Pancreas (tissue), 10 donors: ENCODE measurements around the gene RERE. TPM values are rescaled to one million over a fixed set of nuclear protein-coding genes. Genes with fewer than 3 reads are reported as not detected.

Experiments used
- ATAC-seq, 4 donors: fragments of 200-7000 bp; cut with Tn5 transposase; one replicate each; pipeline versions ENCODE4 v1.8.0 to v1.9.1; 2020; ENCODE audit warnings: mild to moderate bottlenecking in 4 of 4, moderate library complexity in 4 of 4
- DNase-seq, 6 donors: peaks; one replicate each; pipeline ENCODE4 v3.0.0-alpha.2; 2020
- FAIRE-seq: peaks from 2 replicates; lab custom pipeline; 2012; peaks lifted over from hg19 to GRCh38; lab: Jason Lieb, UNC
- H3K27ac ChIP-seq, 4 donors: fragments of 200-600 bp; sonication (generic); 1 replicate in 3 of 4; 2 replicates in 1 of 4; pipeline versions ENCODE4 v1.5.0 to v1.8.0; 2020
- H3K27me3 ChIP-seq, 4 donors: fragments of 200-600 bp; one replicate each; pipeline ENCODE4 v1.8.0; 2021
- H3K36me3 ChIP-seq, 3 donors: fragments of 200-600 bp; sonication (generic) in 1 of 3; one replicate each; pipeline versions ENCODE4 v1.5.0 to v1.8.0; 2020 to 2021
- H3K4me1 ChIP-seq, 3 donors: fragments of 200-600 bp; one replicate each; pipeline ENCODE4 v1.8.0; 2021
- H3K4me3 ChIP-seq, 4 donors: fragments of 200-600 bp; sonication (generic) in 2 of 4; one replicate each; pipeline versions ENCODE4 v1.5.0 to v1.8.0; 2020 to 2021
- H3K9me3 ChIP-seq, 4 donors: fragments of 200-600 bp; one replicate each; pipeline ENCODE4 v1.8.0; 2021
- WGBS, 2 donors: extraction: QIAGEN DNeasy Blood & Tissue Kit; methylation state at CpG; one replicate each; pipeline ENCODE4 v1.1.7; 2013; 5-methylcytosine and 5-hydroxymethylcytosine counted together
- intact Hi-C, 3 donors: fragments of 100-400 bp; cut with DNase I; formaldehyde crosslinking; loops; one replicate each; pipeline versions ENCODE4 v1.11.1 to v1.14.2; 2022
- polyA plus RNA-seq, 2 donors: library from polyadenylated mRNA; stranded (reverse); fragments of 200-250 nt; gene quantifications; one replicate each; pipeline ENCODE4 v1.2.3, GENCODE V29; 2013
- total RNA-seq, 6 donors: library from RNA; stranded (reverse); fragmentation: NEBNext Ultra II Directional in 4 of 6; extraction: Animal tissue kit (Norgen Biotek cat#: 25700) in 4 of 6; gene quantifications; one replicate each; pipeline versions ENCODE4 v1.2.1 to v1.2.4, GENCODE V29; 2021 to 2023
- TF ChIP-seq, protein P1 (sequence below), 4 donors: fragments of 200-600 bp; sonication (generic) in 3 of 4; IDR thresholded peaks; one replicate each; pipeline versions ENCODE4 v1.5.0 to v1.8.0; 2021; ENCODE audit warnings: antibody characterized with exemption in 4 of 4
- donor health status: healthy with polysubstance abuse.
- donor health status: DM: no; HTN: no; CAD: no; lungs with moderate emphysema.
- donor health status: DM: no; HTN: no; CAD: no.
- donor health status: control.
- donor health status: control.
- donor health status: Bipolar disorder and iron deficiency.
- donor health status: DM: yes; HTN: yes; CAD: no.
- donor health status: DM: no; HTN: no; CAD: no.
- donor health status: DM: no; HTN: no; CAD: no.
- donor health status: DM: yes; HTN: yes; CAD: no.

Gene RERE
- total and polyA plus RNA-seq, 8 donors: 27.0 to 76.7 (median 50.7) TPM

DNA sequence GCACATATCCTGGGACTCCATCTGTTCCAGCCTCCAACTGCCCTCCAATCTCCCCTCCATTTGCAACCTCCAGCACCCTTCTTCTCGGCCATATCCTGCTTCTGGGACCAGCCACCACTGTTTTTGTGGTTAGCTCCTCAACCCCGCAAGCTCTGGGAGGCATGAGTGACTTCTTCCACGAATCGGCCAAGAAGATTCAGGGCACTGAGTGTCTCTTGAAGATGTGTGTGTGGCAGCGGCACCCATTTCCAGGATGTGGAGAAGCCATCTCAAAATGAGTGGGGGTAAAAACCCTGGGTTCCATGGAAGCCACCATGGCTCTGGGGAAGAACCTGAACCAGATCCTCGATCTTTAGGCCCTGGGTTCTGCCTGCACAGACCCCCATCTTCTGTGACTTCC is 304.9 kb downstream of the RERE start:
- Histone ChIP-seq H3K27me3 (no peaks in the 10 kb centered on the region), H3K27ac (no peak overlapping the region), H3K4me1 (peaks cover 4 to 9% (median 7%) of the 10 kb centered on the region in 3 donors), H3K4me3 (no peak overlapping the region), H3K9me3 (no peaks in the 10 kb centered on the region), H3K36me3 (no peaks in the 10 kb centered on the region)
- DNase-seq: no peak
- TF ChIP-seq, protein P1, sequence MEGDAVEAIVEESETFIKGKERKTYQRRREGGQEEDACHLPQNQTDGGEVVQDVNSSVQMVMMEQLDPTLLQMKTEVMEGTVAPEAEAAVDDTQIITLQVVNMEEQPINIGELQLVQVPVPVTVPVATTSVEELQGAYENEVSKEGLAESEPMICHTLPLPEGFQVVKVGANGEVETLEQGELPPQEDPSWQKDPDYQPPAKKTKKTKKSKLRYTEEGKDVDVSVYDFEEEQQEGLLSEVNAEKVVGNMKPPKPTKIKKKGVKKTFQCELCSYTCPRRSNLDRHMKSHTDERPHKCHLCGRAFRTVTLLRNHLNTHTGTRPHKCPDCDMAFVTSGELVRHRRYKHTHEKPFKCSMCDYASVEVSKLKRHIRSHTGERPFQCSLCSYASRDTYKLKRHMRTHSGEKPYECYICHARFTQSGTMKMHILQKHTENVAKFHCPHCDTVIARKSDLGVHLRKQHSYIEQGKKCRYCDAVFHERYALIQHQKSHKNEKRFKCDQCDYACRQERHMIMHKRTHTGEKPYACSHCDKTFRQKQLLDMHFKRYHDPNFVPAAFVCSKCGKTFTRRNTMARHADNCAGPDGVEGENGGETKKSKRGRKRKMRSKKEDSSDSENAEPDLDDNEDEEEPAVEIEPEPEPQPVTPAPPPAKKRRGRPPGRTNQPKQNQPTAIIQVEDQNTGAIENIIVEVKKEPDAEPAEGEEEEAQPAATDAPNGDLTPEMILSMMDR (IDR thresholded peaks at IDR 0.05): no peak
- WGBS, 2 donors: 95 to 97% methylated on average over 6 of the region's 6 CpGs
- ATAC-seq: no peak
- intact Hi-C loops: no loop called here
- no peak for FAIRE-seq

DNA sequence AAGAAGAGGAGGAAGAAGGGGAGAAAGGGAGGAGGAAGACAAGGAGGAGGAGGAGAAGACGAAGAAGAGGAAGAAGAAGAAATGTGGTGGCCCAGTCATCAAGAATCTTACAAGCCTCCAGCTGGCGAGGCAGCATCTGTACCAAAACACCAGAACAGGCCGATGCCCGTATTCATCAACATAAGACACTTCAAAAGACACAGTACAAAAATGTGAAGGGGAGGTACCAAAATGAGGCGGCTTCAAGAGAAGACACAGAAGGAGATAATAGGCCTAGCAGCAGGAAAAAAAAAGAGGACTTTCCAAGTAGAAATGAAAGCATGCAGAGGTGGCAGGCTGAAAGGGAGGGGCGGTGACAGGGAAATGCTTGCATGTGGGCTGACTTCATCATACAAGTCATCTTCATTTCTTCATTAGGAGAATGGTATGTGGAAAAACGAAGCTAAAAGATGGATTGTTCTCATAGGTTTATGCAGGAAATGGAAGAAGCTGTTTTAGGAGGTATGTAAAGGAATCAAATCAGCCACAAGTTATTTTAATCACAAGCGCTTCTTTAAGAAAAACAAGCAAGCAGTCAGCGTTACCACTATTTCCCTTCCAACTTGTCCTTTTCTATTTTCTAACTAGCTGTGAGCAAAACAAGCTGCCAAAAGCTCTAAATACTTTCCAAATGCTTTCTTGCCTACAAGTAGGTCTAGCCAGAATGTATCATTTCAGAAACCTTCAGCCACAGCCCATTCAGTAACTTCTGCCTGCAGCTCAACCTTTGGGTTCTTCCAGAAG is 307.2 kb downstream of the RERE start:
- intact Hi-C loops: no loop called here
- Histone ChIP-seq H3K4me1 (no peaks in the 10 kb centered on the region), H3K27ac (peak overlapping the region in 2 of 4 donors; percentile 7 to 24), H3K4me3 (no peak overlapping the region), H3K27me3 (no peaks in the 10 kb centered on the region), H3K36me3 (no peaks in the 10 kb centered on the region), H3K9me3 (no peaks in the 10 kb centered on the region)
- DNase-seq (no peak), ATAC-seq (peak in 2 of 4 donors; percentile 54 to 60), FAIRE-seq (no peak)
- 85% methylated on average over 9 of the region's 9 CpGs for WGBS, 2 donors
- TF ChIP-seq, protein P1 (IDR thresholded peaks at IDR 0.05): no peak

DNA sequence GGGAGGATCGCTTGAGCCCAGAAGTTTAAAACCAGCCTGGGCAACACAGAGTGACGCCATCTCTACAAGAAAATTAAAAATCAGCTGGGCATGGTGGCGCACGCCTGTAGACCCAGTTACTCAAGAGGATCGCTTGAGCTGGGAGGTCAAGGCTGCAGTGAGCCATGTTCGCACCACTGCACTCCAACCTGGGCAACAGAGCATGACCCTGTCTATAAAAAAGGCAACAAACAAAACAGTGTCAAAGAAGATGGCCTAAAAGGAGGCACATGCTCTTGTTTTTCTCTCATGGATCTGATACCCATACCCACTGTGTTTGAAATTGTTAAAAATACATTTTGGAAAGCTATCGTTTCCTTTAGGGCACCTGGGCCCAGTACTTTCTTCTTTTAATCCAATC is 307.9 kb downstream of the RERE start:
- H3K27ac ChIP-seq: peak overlapping the region in 2 of 4 donors; percentile 7 to 24
- intact Hi-C loops: no loop called here
- no peaks in the 10 kb centered on the region for H3K9me3 ChIP-seq
- no peaks in the 10 kb centered on the region for H3K27me3 ChIP-seq
- ATAC-seq (no peak), DNase-seq (no peak), FAIRE-seq (no peak)
- H3K4me1 ChIP-seq: no peaks in the 10 kb centered on the region
- TF ChIP-seq, protein P1 (IDR thresholded peaks at IDR 0.05): no peak
- H3K4me3 ChIP-seq: no peak overlapping the region
- H3K36me3 ChIP-seq: no peaks in the 10 kb centered on the region
- 98% methylated on average over 7 of the region's 7 CpGs for WGBS, 2 donors

DNA sequence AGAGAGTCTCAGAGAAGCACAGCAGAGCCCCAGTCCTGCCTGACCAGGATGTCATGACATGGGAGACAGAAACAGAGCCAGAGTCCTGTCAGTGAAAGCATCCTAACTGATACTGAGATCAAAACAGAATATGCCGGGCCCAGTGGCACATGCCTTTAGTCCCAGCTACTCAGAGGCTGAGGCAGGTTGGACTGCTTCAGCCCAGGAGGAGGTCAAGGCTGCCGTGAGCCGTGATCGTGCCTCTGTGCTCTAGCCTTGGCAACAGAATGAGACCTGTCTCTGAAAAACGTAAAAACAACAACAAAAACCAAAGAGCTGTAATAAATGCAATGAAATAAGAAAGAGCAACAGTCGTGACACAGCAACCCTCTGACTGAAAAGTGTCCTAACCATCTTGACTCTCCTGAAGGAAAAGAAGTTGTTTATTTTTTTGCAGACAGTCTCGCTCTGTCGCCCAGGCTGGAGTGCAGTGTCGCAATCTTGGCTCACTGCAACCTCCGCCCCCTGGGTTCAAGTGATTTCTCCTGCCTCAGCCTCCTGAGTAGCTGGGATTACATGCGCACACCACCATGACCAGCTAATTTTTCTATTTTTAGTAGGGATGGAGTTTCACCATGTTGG is 310.3 kb downstream of the RERE start:
- H3K27me3 ChIP-seq: no peaks in the 10 kb centered on the region
- no peak overlapping the region for H3K4me3 ChIP-seq
- H3K9me3 ChIP-seq: no peaks in the 10 kb centered on the region
- no peaks in the 10 kb centered on the region for H3K36me3 ChIP-seq
- ATAC-seq: no peak
- no peak for FAIRE-seq
- H3K4me1 ChIP-seq: no peaks in the 10 kb centered on the region
- WGBS, 2 donors: 82 to 87% methylated on average over 11 of the region's 11 CpGs
- no peak for DNase-seq
- intact Hi-C loops: no loop called here
- no peak overlapping the region for H3K27ac ChIP-seq
- TF ChIP-seq, protein P1 (IDR thresholded peaks at IDR 0.05): no peak

DNA sequence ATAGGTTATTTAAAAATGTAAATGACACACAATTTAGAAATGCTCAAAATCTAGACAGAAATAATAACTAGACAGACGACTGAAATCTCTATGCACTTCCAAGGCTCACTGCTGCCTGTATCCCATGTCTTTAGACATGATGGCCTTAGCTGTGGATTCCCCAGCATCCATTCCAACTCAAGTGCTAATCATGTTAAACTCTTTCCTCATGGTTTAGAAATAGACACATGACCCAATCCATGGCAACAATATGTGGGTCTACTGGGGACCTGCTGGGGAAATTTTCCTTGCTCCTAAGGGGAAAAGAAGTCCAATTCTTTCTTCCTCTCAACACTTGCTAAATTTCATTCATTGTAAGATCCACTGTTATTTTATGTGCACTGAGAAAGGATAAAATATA is 311.0 kb downstream of the RERE start:
- H3K4me1 ChIP-seq: no peaks in the 10 kb centered on the region
- TF ChIP-seq, protein P1 (IDR thresholded peaks at IDR 0.05): no peak
- no peak overlapping the region for H3K4me3 ChIP-seq
- 77 to 91% methylated on average over 1 of the region's 1 CpG for WGBS, 2 donors
- H3K36me3 ChIP-seq: no peaks in the 10 kb centered on the region
- H3K9me3 ChIP-seq: no peaks in the 10 kb centered on the region
- no peak for FAIRE-seq
- ATAC-seq: no peak
- no peak for DNase-seq
- H3K27ac ChIP-seq: no peak overlapping the region
- no peaks in the 10 kb centered on the region for H3K27me3 ChIP-seq
- intact Hi-C loops: no loop called here
